ENCODE measurements around the gene RPS14. TPM values are rescaled to one million over a fixed set of nuclear protein-coding genes. Genes with fewer than 3 reads are reported as not detected.

The RPS14 gene
- total and polyA plus RNA-seq, 2 of the 4 experiments (the other 2 are of a cell fraction), result 6,296 to 7,310 TPM

GRCh38 chr5:150481972-150482406 is 32.5 kb upstream of the RPS14 start:
- Histone ChIP-seq H3K4me3 (ENCODE audit: insufficient read depth, low read depth, low read length) (no peak overlapping the region), H2BK5ac (ENCODE audit: low read depth, low read length, poor library complexity, severe bottlenecking) (no peak overlapping the region), H3K4me2 (ENCODE audit: low read depth, low read length) (no peak overlapping the region), H3K9me3 (ENCODE audit: control insufficient read depth, insufficient read depth, low read length) (no peaks in the 10 kb centered on the region), H3K79me1 (ENCODE audit: low read depth in 1 of 2, low read length in 2 of 2) (peaks cover 7 to 14% of the 10 kb centered on the region in 2 experiments; a peak in 2 of 4 replicates), H3K14ac (replicated peaks; ENCODE audit: low read depth, low read length) (no peak overlapping the region), H2AK9ac (replicated peaks; ENCODE audit: low read depth, low read length, poor library complexity) (peak overlapping the region; percentile 44), H4K8ac (ENCODE audit: low read depth in 2 of 2, low read length in 2 of 2) (no peak overlapping the region), H3K9me1 (ENCODE audit: insufficient read depth, low read length) (peaks cover 11% of the 10 kb centered on the region), H2BK120ac (ENCODE audit: low read depth, low read length) (no peak overlapping the region; the same call in 1 of the 2 replicates), H3K27ac (ENCODE audit: insufficient read depth, low read length) (no peak overlapping the region), H2BK15ac (ENCODE audit: low read depth, low read length) (no peak overlapping the region), H2AK5ac (ENCODE audit: low read depth, low read length) (peak overlapping the region; percentile 51; the same call in 1 of the 2 replicates), H2AFZ (replicated peaks; ENCODE audit: low read length, poor library complexity) (no peak overlapping the region), H4K91ac (ENCODE audit: insufficient read depth, low read depth, low read length) (peak overlapping the region; percentile 52; the same call in 1 of the 2 replicates), H3K18ac (ENCODE audit: low read depth, low read length) (no peak overlapping the region), H3K56ac (ENCODE audit: extremely low read depth, insufficient read depth, low read length) (no peak overlapping the region), H3K9ac (ENCODE audit: low read depth, low read length) (no peak overlapping the region), H3K4ac (ENCODE audit: low read depth, low read length) (peak overlapping the region; percentile 42), H3K36me3 (ENCODE audit: control insufficient read depth, insufficient read depth, low read length) (no peaks in the 10 kb centered on the region), H3K4me1 (ENCODE audit: control insufficient read depth, insufficient read depth, low read length) (peaks cover 5% of the 10 kb centered on the region; the same call in 1 of the 2 replicates), H4K20me1 (ENCODE audit: insufficient read depth, low read length) (peaks cover under 1% of the 10 kb centered on the region; the same call in 1 of the 2 replicates), H4K5ac (ENCODE audit: low read depth, low read length) (no peak overlapping the region), H2BK20ac (ENCODE audit: low read depth, low read length) (0 out of 2 replicates have a peak overlapping the region, but pooled peaks have one; percentile 40), H3K27me3 (ENCODE audit: control insufficient read depth, insufficient read depth, low read length) (no peaks in the 10 kb centered on the region), H3K23ac (ENCODE audit: low read depth, low read length) (peak overlapping the region; percentile 62)
- dilution Hi-C loops (cut with HindIII; ENCODE audit: low sequenced_read_pairs, unreplicated experiment) (no loop called here), in situ Hi-C loops (cut with MboI; ENCODE audit: low sequenced_read_pairs) (no loop called here), intact Hi-C loops (cut with micrococcal nuclease) (no loop called here)
- WGBS, 2 experiments (ENCODE audit: extremely low coverage in 2 of 2, insufficient read length in 1 of 2), result 68% methylated on average over 3 of the region's 6 CpGs; no CpG with 5 or more reads in 1 of the 2 experiments
- TF ChIP-seq CTCF (conservative IDR thresholded peaks at IDR 0.05; ENCODE audit: low read depth, low read length), result no peak
- CTCF ChIA-PET, result no interaction called here
- ATAC-seq (ENCODE audit: low read depth) (no peak), DNase-seq (no peak)
- POLR2A ChIA-PET (ENCODE audit: unreplicated experiment), result no interaction called here
- BruUV-seq (replicated peaks), result no TSS peak
